AG09309 (cell line): Measurements from ENCODE around the gene AVP.
"Not testable (repeated sequence)": the region's sequence is repeated elsewhere in the genome, so short reads cannot be mapped to it uniquely, and the experiment has no call there.

ENCODE experiments used
- DNase-seq: peaks from one replicate; pipeline ENCODE4 v3.0.0-alpha.2; 2010; ENCODE audit warnings: low read depth
- H3K4me3 ChIP-seq: 2 replicates; pipeline ENCODE4 v1.5.1; 2011; ENCODE audit warnings: mild to moderate bottlenecking, low read depth, low read length, moderate library complexity; ENCODE audit not compliant: control insufficient read depth
- CTCF ChIP-seq: IDR thresholded peaks from 2 replicates; pipeline ENCODE4 v1.5.1; 2011; ENCODE audit warnings: mild to moderate bottlenecking, low read depth, low read length, inconsistent platforms; ENCODE audit not compliant: insufficient read depth, control insufficient read depth; ENCODE audit errors: missing control alignments

The AVP gene

DNA sequence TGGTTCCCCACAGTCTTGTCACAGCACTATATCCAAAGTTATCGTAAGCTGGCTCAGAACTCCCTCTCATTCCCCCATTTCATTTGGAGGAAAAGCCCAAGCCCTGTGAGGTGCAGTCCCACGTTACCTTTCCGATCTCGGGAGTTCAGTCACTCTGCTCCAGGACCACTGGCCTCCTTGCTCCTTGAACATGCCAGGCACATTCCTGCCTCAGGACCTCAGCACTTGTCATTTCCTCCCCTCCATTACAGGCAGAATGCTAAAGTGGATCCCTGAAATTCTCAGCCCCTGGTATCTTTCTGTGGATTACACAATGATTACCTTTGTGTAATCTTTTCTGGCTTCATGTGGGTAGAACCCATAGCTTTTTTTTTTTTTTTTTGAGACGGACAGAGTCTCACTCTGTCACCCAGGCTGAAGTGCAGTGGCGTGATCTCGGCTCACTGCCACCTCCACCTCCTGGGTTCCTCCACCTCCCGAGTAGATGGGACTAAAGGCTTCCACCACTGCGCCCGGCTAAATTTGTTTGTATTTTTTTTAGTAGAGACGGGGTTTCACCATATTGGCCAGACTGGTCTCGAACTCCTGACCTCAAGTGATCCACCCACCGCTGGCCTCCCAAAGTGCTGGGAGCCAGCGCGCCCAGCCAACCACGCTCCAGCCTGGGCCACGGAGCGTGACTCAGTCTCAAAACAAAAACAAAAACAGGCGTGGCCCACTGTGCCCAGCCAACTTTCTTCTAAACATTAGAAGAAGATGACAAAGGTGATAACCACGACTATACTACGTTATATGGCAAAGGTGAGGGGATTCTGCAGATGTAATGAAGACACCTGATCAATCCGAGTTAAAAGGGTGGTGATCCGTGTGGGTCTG is 17.1 kb downstream of the AVP start:
- no peak for TF ChIP-seq CTCF
- DNase-seq: no peak
- H3K4me3 ChIP-seq: no peak overlapping the region

GRCh38 chr20:3064119-3064518 is 20.4 kb downstream of the AVP start:
- not testable (repeated sequence) for DNase-seq, H3K4me3 ChIP-seq

DNA sequence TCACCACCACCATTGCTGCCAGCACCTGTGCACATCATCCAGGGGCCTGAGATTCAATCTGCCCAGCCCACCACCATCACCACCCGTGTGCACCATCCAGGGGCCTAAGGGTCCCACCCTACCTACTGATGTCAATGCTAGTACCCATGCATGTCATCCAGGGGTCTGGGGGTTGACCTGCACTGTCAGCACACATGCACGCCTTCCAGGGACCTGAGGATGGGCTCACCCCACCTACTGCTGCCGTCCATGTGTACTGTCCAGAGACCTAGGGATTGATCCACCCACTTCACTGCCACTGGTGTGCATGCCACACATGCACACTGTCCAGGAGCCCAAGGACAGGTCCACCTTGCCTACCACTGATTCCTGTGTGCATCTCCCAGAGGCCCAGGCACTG is 25.0 kb downstream of the AVP start:
- no peak for DNase-seq
- H3K4me3 ChIP-seq: no peak overlapping the region
- TF ChIP-seq CTCF: no peak

DNA sequence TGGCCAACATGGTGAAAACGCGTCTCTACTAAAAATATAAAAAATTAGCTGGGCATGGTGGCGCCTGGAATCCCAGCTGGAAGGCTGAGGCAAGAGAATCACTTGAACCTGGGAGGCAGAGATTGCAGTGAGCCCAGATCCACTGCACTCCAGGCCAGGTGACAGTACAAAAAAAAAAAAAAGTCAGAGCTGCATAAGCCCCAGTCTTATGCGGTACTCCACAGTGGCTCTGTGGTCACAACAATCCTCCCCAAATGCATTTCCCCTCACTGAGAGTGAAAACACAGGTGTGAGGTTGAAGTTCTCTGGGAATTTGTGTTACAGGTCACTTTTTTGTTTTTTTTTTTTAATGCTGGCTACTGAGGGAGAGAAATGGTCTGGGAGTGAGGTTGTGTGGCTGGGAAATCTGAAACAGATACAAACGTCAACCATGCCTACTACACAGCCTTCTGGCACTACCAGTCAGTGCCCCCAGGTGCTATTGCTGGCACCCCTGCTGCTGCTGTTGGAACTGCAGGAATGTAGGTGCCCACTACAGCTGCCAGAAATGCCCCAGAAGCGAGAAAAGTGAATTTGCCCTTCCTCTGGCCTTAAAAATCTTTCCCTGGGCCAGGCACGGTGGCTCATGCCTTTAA is 33.0 kb downstream of the AVP start:
- DNase-seq: no peak
- no peak overlapping the region for H3K4me3 ChIP-seq
- no peak for TF ChIP-seq CTCF

- H3K4me3 ChIP-seq: no peak overlapping the region
- no peak for TF ChIP-seq CTCF
- no peak for DNase-seq
Observed at GRCh38 chr20:3047486-3048419, 36.8 kb downstream of the AVP start.

DNA sequence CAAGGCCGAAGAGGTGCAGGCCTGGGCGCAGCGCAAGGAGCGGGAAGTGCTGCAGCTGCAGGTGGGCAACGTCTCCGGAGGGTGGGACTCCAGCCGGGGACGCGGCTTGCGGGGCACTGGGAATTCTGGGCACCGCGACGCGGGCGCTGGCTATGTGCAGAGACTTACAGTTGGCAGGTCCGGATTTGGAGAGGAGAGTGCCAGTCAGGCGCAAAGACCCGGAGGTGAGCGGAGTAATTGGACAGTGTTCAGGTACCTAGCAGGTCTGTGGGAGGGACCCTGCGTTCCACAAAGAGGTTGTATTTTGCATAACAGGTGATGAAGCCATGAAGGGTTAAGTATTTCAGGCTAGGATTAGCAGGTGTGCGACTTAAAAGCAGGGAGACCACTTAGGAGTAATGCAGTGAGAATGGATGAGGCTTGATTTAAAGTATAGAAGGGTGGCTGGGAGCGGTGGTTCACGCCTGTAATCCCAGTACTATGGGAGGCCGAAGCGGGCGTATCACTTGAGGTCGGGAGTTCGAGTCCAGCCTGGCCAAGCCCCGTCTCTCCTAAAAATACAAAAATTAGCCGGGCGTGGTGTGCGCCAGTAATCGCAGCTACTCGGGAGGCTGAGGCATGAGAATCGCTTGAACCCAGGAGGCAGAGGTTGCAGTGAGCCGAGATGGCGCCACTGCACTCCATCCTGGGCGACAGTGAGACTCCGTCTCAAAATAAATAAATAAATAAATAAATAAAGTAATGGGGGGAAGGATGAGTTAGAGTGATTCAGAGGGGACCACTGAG is 37.7 kb downstream of the AVP start:
- peak overlapping the region; percentile 60 for H3K4me3 ChIP-seq
- DNase-seq: no peak
- no peak for TF ChIP-seq CTCF
